Breast epithelium (tissue), 4 donors: ENCODE measurements around the gene PYROXD2. TPM values are rescaled to one million over a fixed set of nuclear protein-coding genes. Genes with fewer than 3 reads are reported as not detected.

Source experiments
- DNase-seq, 2 donors: peaks; one replicate each; pipeline ENCODE4 v3.0.0-alpha.2; 2019; ENCODE audit warnings: low spot score in 2 of 2
- H3K27ac ChIP-seq, 2 donors: fragments of 200-600 bp; sonication (generic) in 1 of 2; one replicate each; pipeline ENCODE4 v1.5.1; 2016 to 2019; ENCODE audit warnings: mild to moderate bottlenecking in 1 of 2
- H3K27me3 ChIP-seq, 2 donors: fragments of 200-600 bp; sonication (generic) in 1 of 2; one replicate each; pipeline versions ENCODE4 v1.5.1 to v1.6.0; 2017 to 2019; ENCODE audit warnings: control low read depth in 1 of 2, mild to moderate bottlenecking in 1 of 2
- H3K36me3 ChIP-seq: fragments of 200-600 bp; one replicate; pipeline ENCODE4 v1.5.1; 2019
- H3K4me1 ChIP-seq, 2 donors: fragments of 200-600 bp; sonication (generic); one replicate each; pipeline ENCODE4 v1.5.1; 2016 to 2019; ENCODE audit warnings: control low read depth in 1 of 2
- H3K4me3 ChIP-seq, 3 donors: fragments of 200-600 bp; sonication (generic); 1 replicate in 2 of 3; 2 replicates in 1 of 3; pipeline ENCODE4 v1.5.1; 2016 to 2019; ENCODE audit warnings: mild to moderate bottlenecking in 3 of 3, moderate library complexity in 2 of 3
- H3K9me3 ChIP-seq, 2 donors: fragments of 200-600 bp; sonication (generic) in 1 of 2; one replicate each; pipeline ENCODE4 v1.5.1; 2016 to 2019; ENCODE audit warnings: control low read depth in 1 of 2
- POLR2A ChIP-seq: fragments of 450-650 bp; IDR thresholded peaks from one replicate; pipeline ENCODE4 v1.6.1; 2016; ENCODE audit warnings: antibody characterized with exemption, mild to moderate bottlenecking, moderate library complexity
- POLR2AphosphoS5 ChIP-seq, 3 donors: sonication (generic); formaldehyde crosslinking; IDR thresholded peaks; one replicate each; pipeline ENCODE4 v1.6.1; 2017; ENCODE audit warnings: antibody characterized with exemption in 3 of 3
- intact Hi-C: fragments of 100-400 bp; cut with DNase I; formaldehyde crosslinking; loops from one replicate; pipeline ENCODE4 v1.15.1; 2023; ENCODE audit warnings: low total_unique reads
- total RNA-seq, 3 donors: library from RNA; depleted of rRNA; stranded (reverse); fragments of >200 nt; gene quantifications; one replicate each; pipeline ENCODE4 v1.1.0, GENCODE V29; 2016
- TF ChIP-seq, protein P1 (sequence below), 3 donors: fragments of 450-650 bp; IDR thresholded peaks; one replicate each; pipeline ENCODE4 v1.5.1; 2016 to 2017; ENCODE audit warnings: antibody characterized with exemption in 3 of 3, mild to moderate bottlenecking in 3 of 3, moderate library complexity in 3 of 3

The PYROXD2 gene
- total RNA-seq, 3 donors from 2014 or later, result 13.2 to 20.0 (median 17.4) TPM

GRCh38 chr10:98446151-98446660 is 31.2 kb upstream of the PYROXD2 start:
- Histone ChIP-seq H3K4me1 (no peaks in the 10 kb centered on the region), H3K4me3 (peak overlapping the region; percentile 70 to 97 (median 75)), H3K9me3 (no peaks in the 10 kb centered on the region), H3K27me3 (no peaks in the 10 kb centered on the region), H3K36me3 (peaks cover 5% of the 10 kb centered on the region), H3K27ac (peak overlapping the region; percentile 93 to 98)
- no peak for DNase-seq
- peak in 1 of 3 donors; percentile 6 for TF ChIP-seq POLR2AphosphoS5 (IDR thresholded peaks at IDR 0.05)
- TF ChIP-seq, protein P1, sequence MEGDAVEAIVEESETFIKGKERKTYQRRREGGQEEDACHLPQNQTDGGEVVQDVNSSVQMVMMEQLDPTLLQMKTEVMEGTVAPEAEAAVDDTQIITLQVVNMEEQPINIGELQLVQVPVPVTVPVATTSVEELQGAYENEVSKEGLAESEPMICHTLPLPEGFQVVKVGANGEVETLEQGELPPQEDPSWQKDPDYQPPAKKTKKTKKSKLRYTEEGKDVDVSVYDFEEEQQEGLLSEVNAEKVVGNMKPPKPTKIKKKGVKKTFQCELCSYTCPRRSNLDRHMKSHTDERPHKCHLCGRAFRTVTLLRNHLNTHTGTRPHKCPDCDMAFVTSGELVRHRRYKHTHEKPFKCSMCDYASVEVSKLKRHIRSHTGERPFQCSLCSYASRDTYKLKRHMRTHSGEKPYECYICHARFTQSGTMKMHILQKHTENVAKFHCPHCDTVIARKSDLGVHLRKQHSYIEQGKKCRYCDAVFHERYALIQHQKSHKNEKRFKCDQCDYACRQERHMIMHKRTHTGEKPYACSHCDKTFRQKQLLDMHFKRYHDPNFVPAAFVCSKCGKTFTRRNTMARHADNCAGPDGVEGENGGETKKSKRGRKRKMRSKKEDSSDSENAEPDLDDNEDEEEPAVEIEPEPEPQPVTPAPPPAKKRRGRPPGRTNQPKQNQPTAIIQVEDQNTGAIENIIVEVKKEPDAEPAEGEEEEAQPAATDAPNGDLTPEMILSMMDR (IDR thresholded peaks at IDR 0.05), result no peak
- TF ChIP-seq POLR2A, result no peak
- intact Hi-C loops, result no loop called here

DNA sequence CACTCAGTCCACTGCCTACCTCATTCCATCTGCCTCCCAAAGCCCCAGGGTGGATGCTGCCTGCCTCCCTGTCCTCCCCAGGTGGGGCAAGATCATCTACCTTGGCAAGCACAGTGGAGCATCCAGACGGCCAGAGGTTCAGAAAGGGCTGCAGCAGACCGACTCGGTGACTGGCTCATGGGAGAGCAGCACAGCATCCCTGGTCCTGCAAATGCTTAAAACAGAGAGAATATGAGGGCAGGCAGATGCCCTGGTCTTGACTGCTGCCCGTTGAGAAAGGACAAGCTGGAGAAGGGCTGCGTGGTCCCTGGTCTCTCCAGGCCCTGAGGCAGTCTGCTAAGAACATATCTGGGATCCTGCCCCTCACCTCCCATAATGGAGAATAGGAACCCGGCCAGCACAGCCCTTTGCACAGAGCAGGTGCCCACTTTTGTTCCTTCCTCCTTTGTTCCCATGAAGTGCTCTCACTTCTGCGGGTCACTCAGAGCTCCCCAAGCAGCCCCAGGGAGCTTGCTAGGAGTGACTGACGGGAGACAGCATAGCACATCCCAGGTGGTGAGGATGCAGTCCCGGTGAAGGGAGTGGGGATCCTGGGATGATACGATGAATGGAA is 30.3 kb upstream of the PYROXD2 start:
- Histone ChIP-seq H3K4me3 (peak overlapping the region; percentile 70 to 97 (median 75)), H3K36me3 (peaks cover 5% of the 10 kb centered on the region), H3K27ac (peak overlapping the region; percentile 93 to 98), H3K4me1 (no peaks in the 10 kb centered on the region), H3K27me3 (no peaks in the 10 kb centered on the region), H3K9me3 (no peaks in the 10 kb centered on the region)
- no peak for DNase-seq
- TF ChIP-seq, protein P1 (IDR thresholded peaks at IDR 0.05), result no peak
- no peak for TF ChIP-seq POLR2A
- no peak for TF ChIP-seq POLR2AphosphoS5 (IDR thresholded peaks at IDR 0.05)
- intact Hi-C loops, result no loop called here

GRCh38 chr10:98444314-98445006 is 29.5 kb upstream of the PYROXD2 start:
- Histone ChIP-seq H3K27me3 (no peaks in the 10 kb centered on the region), H3K27ac (peak overlapping the region in 1 of 2 donors; percentile 98), H3K4me3 (no peak overlapping the region), H3K4me1 (no peaks in the 10 kb centered on the region), H3K36me3 (peaks cover 5% of the 10 kb centered on the region), H3K9me3 (no peaks in the 10 kb centered on the region)
- DNase-seq, result no peak
- TF ChIP-seq, protein P1 (IDR thresholded peaks at IDR 0.05), result no peak
- no peak for TF ChIP-seq POLR2AphosphoS5 (IDR thresholded peaks at IDR 0.05)
- TF ChIP-seq POLR2A, result no peak
- intact Hi-C loops, result no loop called here

DNA sequence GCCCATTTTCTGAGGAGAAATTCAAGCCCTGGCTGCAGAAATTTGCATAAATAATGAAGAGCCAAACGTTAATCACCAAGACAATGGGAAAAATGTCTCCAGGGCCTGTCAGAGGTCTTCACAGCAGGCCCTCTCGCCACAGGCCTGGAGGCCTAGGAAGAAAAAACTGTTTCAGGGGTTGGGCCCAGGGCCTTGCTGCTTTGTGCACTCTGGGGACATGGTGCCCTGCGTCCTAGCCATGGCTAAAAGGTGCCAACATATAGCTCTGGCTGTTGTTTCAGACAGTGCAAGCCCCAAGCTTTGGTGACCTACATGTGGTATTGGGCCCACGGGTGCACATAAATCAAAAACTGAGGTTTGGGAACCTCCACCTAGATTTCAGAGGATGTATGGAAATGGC is 23.7 kb upstream of the PYROXD2 start:
- no peak overlapping the region for H3K27ac ChIP-seq
- H3K27me3 ChIP-seq, result no peaks in the 10 kb centered on the region
- H3K9me3 ChIP-seq, result no peaks in the 10 kb centered on the region
- TF ChIP-seq, protein P1 (IDR thresholded peaks at IDR 0.05), result no peak
- no peak for TF ChIP-seq POLR2A
- no peak for TF ChIP-seq POLR2AphosphoS5 (IDR thresholded peaks at IDR 0.05)
- no peak for DNase-seq
- peaks cover 5% of the 10 kb centered on the region for H3K36me3 ChIP-seq
- intact Hi-C loops, result no loop called here
- no peak overlapping the region for H3K4me3 ChIP-seq
- H3K4me1 ChIP-seq, result no peaks in the 10 kb centered on the region

- no peak for DNase-seq
- peaks cover 0 to 9% of the 10 kb centered on the region in 2 donors for H3K9me3 ChIP-seq
- intact Hi-C loops, result no loop called here
- TF ChIP-seq POLR2A (no peak), POLR2AphosphoS5 (IDR thresholded peaks at IDR 0.05) (no peak)
- TF ChIP-seq, protein P1 (IDR thresholded peaks at IDR 0.05), result no peak
- H3K36me3 ChIP-seq, result peaks cover under 1% of the 10 kb centered on the region
- H3K27ac ChIP-seq, result no peak overlapping the region
- H3K4me3 ChIP-seq, result no peak overlapping the region
- no peaks in the 10 kb centered on the region for H3K4me1 ChIP-seq
- no peaks in the 10 kb centered on the region for H3K27me3 ChIP-seq
Measured at GRCh38 chr10:98436704-98437103, 21.7 kb upstream of the PYROXD2 start.
